Progenitor cell of endocrine pancreas (in vitro differentiated cells): Measurements from ENCODE around the gene PKD2L2. TPM values are rescaled to one million over a fixed set of nuclear protein-coding genes. Genes with fewer than 3 reads are reported as not detected.
"Not testable (repeated sequence)": the region's sequence is repeated elsewhere in the genome, so short reads cannot be mapped to it uniquely, and the experiment has no call there.

Source experiments
- DNase-seq: peaks from one replicate; pipeline ENCODE4 v3.0.0; 2021; ENCODE audit warnings: low spot score; ENCODE audit not compliant: unreplicated experiment
- H3K27ac Mint-ChIP-seq: 2 replicates; pipeline ENCODE4 v1.8.0; 2021; ENCODE audit warnings: mild to moderate bottlenecking, moderate library complexity, mixed read lengths
- H3K27me3 Mint-ChIP-seq: 2 replicates; pipeline ENCODE4 v1.8.0; 2021; ENCODE audit warnings: mixed read lengths
- H3K36me3 Mint-ChIP-seq: 2 replicates; pipeline ENCODE4 v1.8.0; 2022; ENCODE audit warnings: mixed read lengths; ENCODE audit not compliant: insufficient read depth
- H3K4me1 Mint-ChIP-seq: 2 replicates; pipeline ENCODE4 v1.8.0; 2021; ENCODE audit warnings: low read depth, mixed read lengths
- H3K4me3 Mint-ChIP-seq: 2 replicates; pipeline ENCODE4 v1.8.0; 2021; ENCODE audit warnings: low read depth, mild to moderate bottlenecking, moderate library complexity, mixed read lengths
- H3K9me3 Mint-ChIP-seq: 2 replicates; pipeline ENCODE4 v1.8.0; 2021; ENCODE audit warnings: low read depth, mixed read lengths
- total RNA-seq: library from RNA; stranded (reverse); gene quantifications from 2 replicates; pipeline ENCODE4 v1.2.1, GENCODE V29; 2021
- TF ChIP-seq, protein P1 (sequence below): fragments of 200-600 bp; sonication (generic); IDR thresholded peaks from one replicate; pipeline ENCODE4 v1.5.0; 2021; ENCODE audit warnings: antibody characterized with exemption, mild to moderate bottlenecking; ENCODE audit not compliant: unreplicated experiment

Gene PKD2L2
- total RNA-seq, 1 donor from 2014 or later = not detected

DNA sequence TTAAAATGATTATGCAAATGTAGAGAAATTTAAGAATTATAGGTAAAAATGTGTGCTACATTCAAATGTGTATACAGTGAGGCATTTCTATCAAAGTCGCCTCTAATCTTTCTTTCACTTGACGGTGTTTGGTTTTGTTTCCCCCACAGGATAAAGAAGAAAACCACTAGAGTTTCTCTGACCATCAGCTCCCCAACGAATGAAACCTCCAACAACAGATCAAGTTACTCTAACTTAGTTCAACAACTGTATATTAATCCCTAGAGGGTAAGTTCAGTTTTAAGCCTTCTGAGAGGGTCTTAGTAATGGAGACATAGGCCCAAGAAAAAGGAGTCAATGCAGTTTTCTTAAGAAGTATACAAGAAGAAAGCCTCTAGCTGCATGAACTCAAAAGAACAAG lies 33.1 kb upstream of the PKD2L2 start:
- H3K27me3 Mint-ChIP-seq = no peaks in the 10 kb centered on the region
- H3K9me3 Mint-ChIP-seq = no peaks in the 10 kb centered on the region
- H3K36me3 Mint-ChIP-seq = no peaks in the 10 kb centered on the region
- no peak for DNase-seq
- no peak overlapping the region for H3K27ac Mint-ChIP-seq
- H3K4me1 Mint-ChIP-seq = peaks cover 5% of the 10 kb centered on the region
- TF ChIP-seq, protein P1, sequence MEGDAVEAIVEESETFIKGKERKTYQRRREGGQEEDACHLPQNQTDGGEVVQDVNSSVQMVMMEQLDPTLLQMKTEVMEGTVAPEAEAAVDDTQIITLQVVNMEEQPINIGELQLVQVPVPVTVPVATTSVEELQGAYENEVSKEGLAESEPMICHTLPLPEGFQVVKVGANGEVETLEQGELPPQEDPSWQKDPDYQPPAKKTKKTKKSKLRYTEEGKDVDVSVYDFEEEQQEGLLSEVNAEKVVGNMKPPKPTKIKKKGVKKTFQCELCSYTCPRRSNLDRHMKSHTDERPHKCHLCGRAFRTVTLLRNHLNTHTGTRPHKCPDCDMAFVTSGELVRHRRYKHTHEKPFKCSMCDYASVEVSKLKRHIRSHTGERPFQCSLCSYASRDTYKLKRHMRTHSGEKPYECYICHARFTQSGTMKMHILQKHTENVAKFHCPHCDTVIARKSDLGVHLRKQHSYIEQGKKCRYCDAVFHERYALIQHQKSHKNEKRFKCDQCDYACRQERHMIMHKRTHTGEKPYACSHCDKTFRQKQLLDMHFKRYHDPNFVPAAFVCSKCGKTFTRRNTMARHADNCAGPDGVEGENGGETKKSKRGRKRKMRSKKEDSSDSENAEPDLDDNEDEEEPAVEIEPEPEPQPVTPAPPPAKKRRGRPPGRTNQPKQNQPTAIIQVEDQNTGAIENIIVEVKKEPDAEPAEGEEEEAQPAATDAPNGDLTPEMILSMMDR = no peak
- no peak overlapping the region for H3K4me3 Mint-ChIP-seq

DNA sequence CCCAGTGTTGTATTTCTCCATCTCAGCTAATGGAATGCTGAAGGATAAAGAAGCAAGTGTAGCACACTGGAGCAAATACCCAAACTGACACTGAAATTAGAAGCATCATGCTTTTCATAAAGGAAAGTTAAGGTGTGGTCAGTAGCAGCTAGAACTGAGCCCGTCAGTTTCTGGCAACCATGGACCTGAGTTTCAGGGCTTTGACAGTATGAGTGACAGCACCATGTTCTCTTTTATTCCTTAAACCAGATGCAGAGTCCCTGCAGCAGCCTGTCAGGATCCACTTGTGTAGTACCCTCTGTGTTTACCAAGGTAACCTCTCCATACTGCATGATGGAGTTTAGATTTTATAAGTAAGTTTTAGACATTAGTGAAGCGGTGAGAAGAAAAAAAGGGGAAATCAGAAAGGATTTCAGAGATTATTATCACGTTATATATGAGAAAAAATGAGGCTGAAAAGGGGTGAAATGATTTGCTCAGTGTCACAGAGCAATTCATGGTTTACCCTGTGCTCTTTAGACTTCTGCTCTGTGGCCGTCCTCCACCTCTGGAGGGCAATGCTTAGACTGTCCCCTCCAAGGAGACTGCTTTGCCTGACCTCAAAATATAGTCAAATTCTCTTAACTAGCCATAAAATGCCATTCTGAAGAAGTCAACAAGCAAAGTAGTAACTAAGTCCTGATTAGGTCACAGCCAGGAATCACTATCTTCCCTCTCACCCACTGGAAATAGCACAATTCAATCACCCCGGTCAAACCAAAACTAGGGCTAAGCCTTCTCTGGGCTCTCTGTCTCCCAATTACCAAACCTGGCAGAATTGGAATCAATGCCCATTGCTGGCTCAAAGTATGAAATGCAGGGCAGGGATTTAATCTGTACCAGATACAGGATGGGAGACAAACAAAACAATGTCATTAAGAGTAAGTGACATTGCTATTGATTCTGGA lies 32.1 kb upstream of the PKD2L2 start:
- Mint-ChIP-seq H3K4me1 (peaks cover 5% of the 10 kb centered on the region), H3K36me3 (no peaks in the 10 kb centered on the region), H3K27me3 (no peaks in the 10 kb centered on the region), H3K27ac (no peak overlapping the region), H3K9me3 (no peaks in the 10 kb centered on the region), H3K4me3 (no peak overlapping the region)
- DNase-seq = no peak
- TF ChIP-seq, protein P1 = no peak

DNA sequence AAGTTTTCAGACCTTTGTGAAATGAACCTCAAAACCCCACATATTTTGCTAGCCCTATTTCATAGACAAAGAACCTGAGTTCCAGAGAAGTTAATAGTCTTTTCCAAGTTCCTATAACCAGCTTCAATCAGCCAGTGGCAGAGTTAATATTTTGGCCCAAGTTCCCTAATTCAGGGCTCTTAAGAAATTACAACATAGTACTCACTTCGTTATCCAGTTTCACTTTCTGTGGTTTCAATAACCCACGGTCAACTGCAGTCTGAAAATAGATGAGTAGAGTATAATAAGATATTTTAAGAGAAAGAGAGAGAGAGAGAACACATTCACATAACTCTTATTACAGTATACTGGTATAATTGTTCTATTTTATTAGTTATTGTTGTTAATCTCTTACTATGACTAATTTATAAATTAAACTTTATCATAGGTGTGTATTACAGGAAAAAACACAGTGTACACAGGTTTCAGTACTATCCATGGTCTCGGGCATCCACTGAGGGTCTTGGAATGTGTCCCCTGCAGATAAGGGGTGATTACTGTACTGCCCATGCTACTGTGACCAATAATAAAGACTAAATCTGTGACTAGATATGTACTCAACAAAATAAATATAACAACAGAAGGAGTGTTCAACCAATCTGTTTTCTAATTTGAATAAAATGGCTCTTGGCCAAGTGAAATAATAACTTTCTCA lies 30.9 kb upstream of the PKD2L2 start:
- H3K4me3 Mint-ChIP-seq = no peak overlapping the region
- peaks cover 5% of the 10 kb centered on the region for H3K4me1 Mint-ChIP-seq
- H3K9me3 Mint-ChIP-seq = no peaks in the 10 kb centered on the region
- H3K36me3 Mint-ChIP-seq = no peaks in the 10 kb centered on the region
- no peaks in the 10 kb centered on the region for H3K27me3 Mint-ChIP-seq
- TF ChIP-seq, protein P1 = no peak
- no peak for DNase-seq
- no peak overlapping the region for H3K27ac Mint-ChIP-seq

DNA sequence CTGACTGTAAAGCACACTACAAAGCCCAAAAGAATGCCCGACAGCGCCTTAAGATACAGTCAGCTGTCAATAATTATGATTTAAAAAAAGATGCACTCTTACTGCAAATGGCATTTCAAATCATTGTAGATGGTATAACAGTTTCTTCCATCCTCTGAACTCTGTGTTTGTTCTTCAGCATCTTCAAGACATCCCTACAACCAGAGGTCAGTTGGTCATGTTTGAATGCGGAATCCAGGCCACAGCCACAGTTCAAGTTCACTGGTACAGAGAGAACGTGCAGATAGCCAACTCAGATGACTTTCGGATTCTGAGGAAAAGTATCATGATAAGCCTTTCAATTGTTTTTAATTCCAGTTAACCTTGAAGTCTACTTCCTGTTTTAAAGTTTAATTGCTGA lies 30.3 kb upstream of the PKD2L2 start:
- TF ChIP-seq, protein P1 = no peak
- H3K9me3 Mint-ChIP-seq = no peaks in the 10 kb centered on the region
- no peak overlapping the region for H3K4me3 Mint-ChIP-seq
- no peak for DNase-seq
- H3K27me3 Mint-ChIP-seq = no peaks in the 10 kb centered on the region
- no peak overlapping the region for H3K27ac Mint-ChIP-seq
- peaks cover 5% of the 10 kb centered on the region for H3K4me1 Mint-ChIP-seq
- H3K36me3 Mint-ChIP-seq = no peaks in the 10 kb centered on the region

DNA sequence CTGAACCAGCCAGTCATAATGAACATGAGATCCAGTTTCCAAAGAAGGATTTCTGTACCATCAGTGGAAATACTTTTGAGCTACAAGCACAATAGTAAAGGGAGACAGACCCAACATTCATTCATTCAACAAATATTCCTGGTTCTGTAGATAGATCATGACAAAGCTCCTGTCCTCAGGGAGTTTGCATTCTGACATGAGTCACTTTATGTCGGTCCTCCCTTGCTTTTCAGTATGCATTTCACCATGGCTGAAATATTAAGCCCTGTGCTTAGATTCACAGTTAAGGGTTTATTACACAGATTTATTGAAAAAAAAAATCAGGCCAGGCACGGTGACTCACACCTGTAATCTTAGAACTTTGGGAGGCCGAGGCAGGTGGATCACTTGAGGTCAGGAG lies 27.0 kb upstream of the PKD2L2 start:
- Mint-ChIP-seq H3K27ac (no peak overlapping the region), H3K27me3 (peaks cover 4% of the 10 kb centered on the region), H3K4me3 (no peak overlapping the region), H3K36me3 (no peaks in the 10 kb centered on the region), H3K4me1 (no peaks in the 10 kb centered on the region), H3K9me3 (no peaks in the 10 kb centered on the region)
- no peak for DNase-seq
- TF ChIP-seq, protein P1 = no peak

DNA sequence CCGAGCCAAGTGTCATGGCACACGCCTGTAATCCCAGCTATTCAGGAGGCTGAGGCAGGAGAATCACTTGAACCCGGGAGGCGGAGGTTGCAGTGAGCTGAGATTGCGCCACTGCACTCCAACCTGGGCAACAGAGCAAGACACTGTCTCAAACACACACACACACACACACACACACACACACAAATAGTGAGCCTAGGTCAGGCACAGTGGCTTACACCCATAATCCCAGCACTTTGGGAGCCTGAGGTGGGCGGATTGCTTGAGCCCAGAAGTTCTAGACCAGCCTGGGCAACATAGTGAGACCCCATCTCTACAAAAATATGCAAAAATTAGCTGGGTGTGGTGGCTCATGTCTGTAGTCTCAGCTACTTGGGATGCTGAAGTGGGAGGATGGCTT lies 25.6 kb upstream of the PKD2L2 start:
- not testable (repeated sequence) for DNase-seq, H3K36me3 Mint-ChIP-seq, H3K27me3 Mint-ChIP-seq, H3K9me3 Mint-ChIP-seq, H3K4me1 Mint-ChIP-seq, H3K4me3 Mint-ChIP-seq, H3K27ac Mint-ChIP-seq
